Measurements from ENCODE around the gene PDZD2. TPM values are rescaled to one million over a fixed set of nuclear protein-coding genes. Genes with fewer than 3 reads are reported as not detected.

Gene PDZD2
- total RNA-seq, 1 donor, result 0.36 TPM

DNA sequence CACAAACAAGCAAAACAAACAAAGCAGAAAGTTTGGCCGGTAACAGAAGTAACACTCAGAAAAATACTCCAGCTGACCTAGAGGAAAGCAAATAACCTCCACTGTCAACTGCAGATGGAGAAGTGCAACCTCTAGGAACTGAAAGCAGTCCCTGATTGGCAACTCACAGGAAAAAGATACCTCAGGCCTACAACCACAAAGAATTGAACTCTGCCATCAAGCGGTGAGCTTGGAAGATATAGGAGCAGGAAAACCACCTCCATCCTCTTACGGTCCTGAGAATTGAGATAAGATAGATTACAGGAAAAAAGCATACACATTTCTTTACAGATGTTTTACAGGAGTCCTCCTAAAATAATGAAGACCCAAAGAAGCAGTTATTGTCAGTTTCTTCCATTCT lies 184.5 kb downstream of the PDZD2 start:
- H3K9me3 ChIP-seq (ENCODE audit: low read depth, low read length), result no peaks in the 10 kb centered on the region
- no peaks in the 10 kb centered on the region for H3K79me2 ChIP-seq (ENCODE audit: insufficient read depth, low read length)
- H3K27ac ChIP-seq (ENCODE audit: low read depth, low read length), result no peak overlapping the region
- H3K36me3 ChIP-seq (ENCODE audit: insufficient read depth, low read length), result no peaks in the 10 kb centered on the region
- H3K27me3 ChIP-seq (ENCODE audit: insufficient read depth, low read length), result peaks cover 18% of the 10 kb centered on the region
- TF ChIP-seq, protein P1, sequence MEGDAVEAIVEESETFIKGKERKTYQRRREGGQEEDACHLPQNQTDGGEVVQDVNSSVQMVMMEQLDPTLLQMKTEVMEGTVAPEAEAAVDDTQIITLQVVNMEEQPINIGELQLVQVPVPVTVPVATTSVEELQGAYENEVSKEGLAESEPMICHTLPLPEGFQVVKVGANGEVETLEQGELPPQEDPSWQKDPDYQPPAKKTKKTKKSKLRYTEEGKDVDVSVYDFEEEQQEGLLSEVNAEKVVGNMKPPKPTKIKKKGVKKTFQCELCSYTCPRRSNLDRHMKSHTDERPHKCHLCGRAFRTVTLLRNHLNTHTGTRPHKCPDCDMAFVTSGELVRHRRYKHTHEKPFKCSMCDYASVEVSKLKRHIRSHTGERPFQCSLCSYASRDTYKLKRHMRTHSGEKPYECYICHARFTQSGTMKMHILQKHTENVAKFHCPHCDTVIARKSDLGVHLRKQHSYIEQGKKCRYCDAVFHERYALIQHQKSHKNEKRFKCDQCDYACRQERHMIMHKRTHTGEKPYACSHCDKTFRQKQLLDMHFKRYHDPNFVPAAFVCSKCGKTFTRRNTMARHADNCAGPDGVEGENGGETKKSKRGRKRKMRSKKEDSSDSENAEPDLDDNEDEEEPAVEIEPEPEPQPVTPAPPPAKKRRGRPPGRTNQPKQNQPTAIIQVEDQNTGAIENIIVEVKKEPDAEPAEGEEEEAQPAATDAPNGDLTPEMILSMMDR (IDR thresholded peaks at IDR 0.05; ENCODE audit: extremely low read depth, low read depth, low read length), result no peak
- no peak overlapping the region for H3K4me3 ChIP-seq (ENCODE audit: insufficient read depth, low read length)
- H2AFZ ChIP-seq (ENCODE audit: low read length), result no peak overlapping the region
- no peak overlapping the region for H3K4me2 ChIP-seq (ENCODE audit: insufficient read depth, low read length)
- H4K20me1 ChIP-seq (ENCODE audit: insufficient read depth, low read length), result no peaks in the 10 kb centered on the region
- H3K4me1 ChIP-seq (ENCODE audit: insufficient read depth, low read length), result no peaks in the 10 kb centered on the region
- DNase-seq (ENCODE audit: insufficient read length, low spot score, missing footprints), result no peak

DNA sequence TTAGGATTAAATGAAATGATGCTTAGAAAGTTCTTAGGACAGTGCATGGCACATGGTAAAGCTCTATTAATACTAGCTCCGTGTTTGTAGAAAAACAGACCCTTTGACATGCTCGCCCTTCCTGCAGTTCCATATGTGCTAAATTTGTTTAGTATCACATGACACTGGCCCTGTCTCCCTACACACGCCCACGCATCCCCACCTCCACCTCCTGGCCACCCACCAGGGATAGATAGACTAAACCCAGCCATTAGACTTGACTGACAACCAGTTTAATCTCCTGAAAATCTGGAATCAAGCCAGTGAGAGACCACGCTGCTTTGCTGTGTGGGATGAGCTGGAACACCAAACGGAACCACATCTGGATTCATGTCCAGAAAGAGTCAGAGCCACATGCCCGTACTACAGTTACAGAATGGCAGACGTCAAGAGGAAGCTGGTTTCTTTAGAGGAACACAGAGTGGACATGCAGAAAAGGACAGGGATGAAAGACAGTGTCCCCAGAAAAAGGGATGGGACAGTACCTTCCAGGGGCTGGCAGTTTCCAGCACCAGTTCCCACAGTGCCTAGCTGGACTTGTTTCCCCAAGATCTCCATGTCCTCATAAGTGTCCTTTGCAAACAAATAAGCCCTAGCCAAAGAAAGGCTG lies 186.1 kb downstream of the PDZD2 start:
- no peaks in the 10 kb centered on the region for H3K79me2 ChIP-seq (ENCODE audit: insufficient read depth, low read length)
- no peak overlapping the region for H2AFZ ChIP-seq (ENCODE audit: low read length)
- H3K4me3 ChIP-seq (ENCODE audit: insufficient read depth, low read length), result no peak overlapping the region
- H3K4me1 ChIP-seq (ENCODE audit: insufficient read depth, low read length), result no peaks in the 10 kb centered on the region
- no peaks in the 10 kb centered on the region for H4K20me1 ChIP-seq (ENCODE audit: insufficient read depth, low read length)
- DNase-seq (ENCODE audit: insufficient read length, low spot score, missing footprints), result no peak
- no peak overlapping the region for H3K4me2 ChIP-seq (ENCODE audit: insufficient read depth, low read length)
- no peak overlapping the region for H3K27ac ChIP-seq (ENCODE audit: low read depth, low read length)
- H3K27me3 ChIP-seq (ENCODE audit: insufficient read depth, low read length), result peaks cover 18% of the 10 kb centered on the region
- TF ChIP-seq, protein P1 (IDR thresholded peaks at IDR 0.05; ENCODE audit: extremely low read depth, low read depth, low read length), result no peak
- no peaks in the 10 kb centered on the region for H3K36me3 ChIP-seq (ENCODE audit: insufficient read depth, low read length)
- H3K9me3 ChIP-seq (ENCODE audit: low read depth, low read length), result no peaks in the 10 kb centered on the region

DNA sequence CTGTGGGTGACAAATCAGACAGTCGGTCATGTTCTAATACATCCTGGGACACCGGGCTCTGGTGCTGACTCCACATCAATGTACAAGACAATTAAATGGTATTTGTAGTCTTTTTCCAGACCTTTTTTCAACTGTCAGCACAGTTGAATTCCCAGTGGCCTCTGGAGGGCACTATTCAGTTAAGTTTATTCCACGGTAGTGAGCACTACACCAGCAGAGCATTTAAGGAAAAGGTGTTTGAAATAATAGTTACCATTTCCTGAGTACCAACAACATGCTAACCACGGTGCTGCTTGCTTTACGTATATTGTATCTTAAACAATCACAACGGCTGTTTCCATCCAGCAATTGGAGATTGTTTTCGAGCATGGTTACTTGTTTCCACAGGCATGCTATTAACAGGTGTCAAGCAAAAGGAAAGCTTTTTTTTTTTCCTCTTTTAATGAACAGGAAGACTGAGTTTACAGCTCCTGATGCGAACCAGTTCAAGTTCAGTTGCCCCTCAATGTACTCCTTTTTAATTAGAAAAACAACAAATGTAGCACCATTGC lies 186.7 kb downstream of the PDZD2 start:
- TF ChIP-seq, protein P1 (IDR thresholded peaks at IDR 0.05; ENCODE audit: extremely low read depth, low read depth, low read length), result peak; percentile 79
- DNase-seq (ENCODE audit: insufficient read length, low spot score, missing footprints), result peak; percentile 78

DNA sequence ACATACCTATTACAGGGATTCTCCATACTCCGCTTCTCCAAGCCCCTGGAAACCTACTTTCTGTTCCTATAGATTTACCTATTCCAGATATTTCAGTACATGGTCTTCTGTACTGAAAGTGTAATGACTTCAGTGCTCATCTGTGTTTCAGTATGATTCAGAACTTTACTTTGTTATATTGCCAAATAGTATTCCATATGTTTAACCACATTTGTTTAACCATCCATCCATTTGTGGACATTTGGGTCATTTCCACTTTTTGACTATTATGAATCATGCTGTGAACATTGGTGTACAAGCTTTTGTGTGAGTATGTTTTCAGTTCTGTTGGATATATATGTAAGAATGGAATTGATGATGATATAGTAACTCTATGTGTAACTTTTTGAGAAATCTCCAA lies 188.9 kb downstream of the PDZD2 start:
- Histone ChIP-seq H3K79me2 (ENCODE audit: insufficient read depth, low read length) (no peaks in the 10 kb centered on the region), H4K20me1 (ENCODE audit: insufficient read depth, low read length) (no peaks in the 10 kb centered on the region), H2AFZ (ENCODE audit: low read length) (no peak overlapping the region), H3K27ac (ENCODE audit: low read depth, low read length) (no peak overlapping the region), H3K27me3 (ENCODE audit: insufficient read depth, low read length) (peaks cover 18% of the 10 kb centered on the region), H3K9me3 (ENCODE audit: low read depth, low read length) (no peaks in the 10 kb centered on the region), H3K4me2 (ENCODE audit: insufficient read depth, low read length) (no peak overlapping the region), H3K4me1 (ENCODE audit: insufficient read depth, low read length) (no peaks in the 10 kb centered on the region), H3K36me3 (ENCODE audit: insufficient read depth, low read length) (no peaks in the 10 kb centered on the region), H3K4me3 (ENCODE audit: insufficient read depth, low read length) (no peak overlapping the region)
- DNase-seq (ENCODE audit: insufficient read length, low spot score, missing footprints), result no peak
- TF ChIP-seq, protein P1 (IDR thresholded peaks at IDR 0.05; ENCODE audit: extremely low read depth, low read depth, low read length), result no peak

More for the DNA sequence above, 186.7 kb downstream of the PDZD2 start:
- no peaks in the 10 kb centered on the region for H3K4me1 ChIP-seq (ENCODE audit: insufficient read depth, low read length)
- no peak overlapping the region for H3K27ac ChIP-seq (ENCODE audit: low read depth, low read length)
- H3K4me2 ChIP-seq (ENCODE audit: insufficient read depth, low read length), result no peak overlapping the region
- H3K27me3 ChIP-seq (ENCODE audit: insufficient read depth, low read length), result peaks cover 18% of the 10 kb centered on the region
- H3K79me2 ChIP-seq (ENCODE audit: insufficient read depth, low read length), result no peaks in the 10 kb centered on the region
- no peaks in the 10 kb centered on the region for H4K20me1 ChIP-seq (ENCODE audit: insufficient read depth, low read length)
- no peaks in the 10 kb centered on the region for H3K36me3 ChIP-seq (ENCODE audit: insufficient read depth, low read length)
- H3K4me3 ChIP-seq (ENCODE audit: insufficient read depth, low read length), result no peak overlapping the region
- H3K9me3 ChIP-seq (ENCODE audit: low read depth, low read length), result no peaks in the 10 kb centered on the region
- no peak overlapping the region for H2AFZ ChIP-seq (ENCODE audit: low read length)
